NCI-H146 (cell line): Measurements from ENCODE around the gene C19orf67.

ENCODE experiments used
- DNase-seq: peaks from one replicate; lab custom pipeline; 2025; lab: John Stamatoyannopoulos, UW

C19orf67 gene

DNA sequence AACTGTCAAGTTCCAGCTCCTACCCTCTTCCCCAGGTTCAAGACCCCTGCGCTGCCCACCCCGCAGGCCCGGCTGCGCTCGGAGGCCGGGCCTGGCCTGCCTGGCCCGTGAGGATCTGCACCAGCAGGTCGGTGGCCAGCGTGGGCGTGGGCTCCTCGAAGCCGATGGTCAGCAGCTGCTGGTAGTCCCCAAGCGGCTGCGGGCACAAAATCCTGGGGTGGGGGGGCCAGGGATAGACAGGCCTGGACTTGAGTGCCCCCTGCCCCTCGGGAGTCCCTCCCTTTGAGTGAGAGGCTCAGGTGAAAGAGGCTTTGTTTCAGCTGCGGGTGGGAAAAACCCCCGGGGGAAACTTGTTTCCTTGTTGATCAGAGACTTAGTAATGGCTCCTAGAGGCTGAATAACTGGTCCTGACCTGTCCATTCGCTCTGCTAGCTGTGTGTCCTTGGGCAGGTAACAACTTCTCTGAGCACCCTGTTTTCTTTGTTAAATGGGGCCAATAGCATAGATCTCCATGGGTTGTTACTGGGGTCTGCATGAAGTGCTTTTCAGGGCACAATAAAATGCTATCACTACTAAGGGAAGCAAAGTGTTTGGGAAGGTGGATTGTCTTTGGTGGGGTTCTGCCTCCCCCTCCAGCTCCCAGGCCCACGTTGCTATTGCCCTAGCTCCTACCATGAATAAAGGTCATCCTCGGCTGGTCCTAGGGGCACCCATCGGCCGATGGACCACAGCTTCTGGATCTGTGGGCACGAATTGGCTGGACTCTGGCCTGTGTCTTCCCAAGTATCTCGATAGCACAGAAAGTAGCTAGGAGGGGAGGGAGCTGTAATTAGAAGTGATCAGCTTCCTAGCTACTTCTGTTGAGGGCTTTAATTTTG lies 3.5 kb downstream of the C19orf67 start:
- DNase-seq = peak; percentile 72

DNA sequence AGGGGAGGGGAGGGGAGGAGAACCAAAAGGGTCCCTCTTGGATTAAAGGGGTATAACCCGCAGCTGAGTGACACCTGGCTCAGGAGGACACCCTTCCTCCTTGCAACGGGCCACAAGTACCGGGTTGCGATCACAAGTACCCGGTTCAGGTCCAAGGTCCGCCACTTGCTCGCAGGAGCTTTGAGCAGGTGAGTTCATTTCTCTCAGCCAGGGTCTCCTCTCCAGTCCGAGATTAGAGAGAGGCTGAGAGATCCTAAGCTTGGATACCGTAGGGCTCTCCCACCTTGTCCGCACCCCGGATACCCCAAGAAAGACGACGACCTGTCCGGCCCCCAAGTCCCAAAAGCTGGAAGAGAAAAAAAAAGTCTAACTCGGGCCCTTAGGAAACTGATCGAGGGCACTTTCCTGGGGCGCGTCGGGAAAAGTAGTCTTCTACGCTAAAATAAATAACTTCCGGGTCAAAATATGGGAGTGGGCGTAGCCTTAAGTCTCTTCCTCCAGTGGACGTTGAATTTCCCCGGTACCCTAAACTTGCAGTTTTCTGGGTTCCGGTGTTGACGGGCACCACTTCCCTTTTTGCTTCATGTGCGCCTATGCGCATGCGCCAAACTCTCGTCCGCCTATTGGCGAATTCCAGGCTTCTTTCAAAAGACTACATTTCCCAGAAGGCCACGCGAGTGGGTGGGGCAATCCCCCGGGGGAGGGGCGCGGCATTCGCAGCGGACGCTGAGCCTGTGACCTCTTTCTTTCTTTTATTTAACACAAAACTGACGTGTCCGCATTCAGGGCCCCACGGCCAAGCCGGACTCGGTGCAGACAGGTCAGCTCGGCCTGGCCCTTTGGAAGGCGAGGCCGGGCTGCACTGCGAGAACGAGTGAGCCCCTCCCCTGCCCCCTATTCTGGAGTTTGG lies 4.4 kb downstream of the C19orf67 start:
- DNase-seq = peak; percentile 100

DNA sequence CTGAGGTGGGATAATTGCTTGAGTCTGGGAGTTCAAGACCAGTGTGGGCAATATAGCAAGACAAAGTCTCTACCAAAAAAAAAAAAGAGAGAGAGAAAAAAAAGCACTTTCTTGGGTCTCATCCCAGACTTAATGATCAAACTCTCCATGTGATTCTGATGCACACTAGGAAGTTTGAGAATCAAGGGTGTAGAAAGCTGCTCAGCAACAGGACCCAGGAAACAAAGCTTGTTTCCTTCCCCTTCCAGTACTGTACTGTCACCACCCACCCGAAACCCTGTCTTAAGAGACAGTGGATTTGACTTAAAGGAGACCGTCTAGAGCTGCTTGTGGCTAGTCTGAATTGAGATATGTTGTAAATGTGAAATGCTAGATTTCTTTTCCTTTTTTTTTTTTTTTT lies 7.2 kb downstream of the C19orf67 start:
- DNase-seq = no peak

DNA sequence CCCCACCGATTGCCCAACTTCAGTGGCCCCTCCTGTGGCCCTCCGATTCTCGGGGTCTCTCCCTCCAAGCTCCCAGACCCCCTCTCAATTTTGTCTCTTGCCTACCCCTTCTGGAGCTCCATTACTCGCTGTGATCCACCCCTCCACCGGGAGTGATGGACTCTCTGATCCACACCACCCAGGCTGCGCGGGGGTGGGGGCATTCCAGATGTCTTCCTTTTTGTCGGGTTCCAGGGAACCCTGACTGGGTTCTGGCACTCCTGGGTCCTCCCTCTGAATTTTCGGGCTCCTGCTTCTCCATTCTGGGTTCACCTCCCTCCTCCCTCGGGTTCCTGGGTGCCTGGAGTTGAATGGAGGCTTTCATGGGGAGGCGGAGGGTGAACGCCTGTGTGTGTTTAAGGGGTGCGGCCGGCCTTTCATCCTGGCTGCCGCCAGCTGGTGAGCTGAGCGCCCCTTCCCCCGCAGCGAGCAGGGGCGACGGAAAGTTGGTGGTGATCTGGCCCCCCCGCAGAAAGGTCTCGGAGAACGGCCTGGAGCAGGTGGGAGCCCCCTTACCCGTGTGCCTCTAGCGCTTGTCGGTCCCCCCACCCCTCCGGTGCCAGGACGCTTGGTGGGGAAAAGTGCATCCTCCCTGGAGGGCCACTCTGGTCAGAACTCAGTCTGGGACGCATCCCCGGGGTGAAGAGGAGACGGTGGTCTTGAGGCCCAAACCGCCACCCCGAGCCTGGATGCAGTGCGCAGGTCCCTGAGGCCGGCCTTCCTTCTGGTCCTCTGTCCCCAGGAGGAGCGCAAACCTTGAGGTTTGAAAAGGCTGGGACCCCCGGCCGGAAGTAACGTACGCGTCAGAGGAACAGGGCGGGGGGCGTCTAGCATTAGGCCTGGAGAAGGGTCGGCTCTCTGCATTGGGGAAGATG lies 11.4 kb downstream of the C19orf67 start:
- DNase-seq = peak; percentile 58

- peak; percentile 79 for DNase-seq
Measured at GRCh38 chr19:14073261-14073924, 12.2 kb downstream of the C19orf67 start.

GRCh38 chr19:14072535-14073260 lies 12.9 kb downstream of the C19orf67 start, which contains the start of gene MISP3:
Gene MISP3, plus strand, starts transcription at chr19:14072786. Its CDS starts 524 bp downstream, at chr19:14073310.
- peak; percentile 90 for DNase-seq

GRCh38 chr19:14070268-14071050 lies 15.1 kb downstream of the C19orf67 start:
- no peak for DNase-seq

GRCh38 chr19:14066134-14066533 lies 19.4 kb downstream of the C19orf67 start:
- DNase-seq = no peak

- no peak for DNase-seq
Measured at GRCh38 chr19:14063105-14063504, 22.5 kb downstream of the C19orf67 start.

- DNase-seq = no peak
Measured at GRCh38 chr19:14062558-14062855, 23.1 kb downstream of the C19orf67 start.

DNA sequence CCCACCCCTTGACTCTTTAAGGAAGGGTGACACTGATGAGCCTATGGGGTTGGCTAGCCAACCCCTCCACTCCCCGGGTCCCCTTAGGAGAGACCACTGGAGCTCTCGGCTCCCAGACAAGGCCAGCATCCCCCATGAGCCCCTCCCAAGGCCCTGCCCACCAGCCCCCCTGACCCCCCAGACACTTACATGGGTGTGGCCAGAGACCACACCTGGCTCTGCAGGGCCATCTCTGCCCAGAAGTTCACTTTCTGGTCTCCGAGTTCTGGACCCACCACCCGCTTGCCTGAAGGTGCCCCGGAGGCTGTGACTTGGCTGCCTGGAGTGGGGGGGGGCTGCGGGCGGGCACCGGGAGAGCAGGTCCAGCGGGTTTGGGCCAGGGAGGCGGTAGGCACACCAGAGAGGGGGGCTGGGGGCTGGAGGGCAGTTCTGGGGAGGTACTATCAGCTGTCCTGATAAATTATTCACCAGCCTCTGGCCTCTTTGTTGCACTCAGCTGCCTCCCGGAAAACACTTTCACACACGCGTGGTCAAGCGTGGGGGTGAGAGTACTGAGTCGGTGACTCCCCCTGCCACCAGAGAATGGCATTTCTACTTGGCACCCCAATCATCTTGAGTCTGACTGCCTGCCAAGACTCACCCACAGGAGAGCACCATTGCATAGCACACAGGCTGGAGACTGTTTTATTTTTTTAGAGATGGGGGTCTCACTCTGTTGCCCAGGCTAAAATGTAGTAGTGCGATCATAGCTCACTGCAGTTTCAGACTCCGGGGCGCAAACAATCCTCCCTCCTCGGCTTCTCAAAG lies 23.6 kb downstream of the C19orf67 start, which contains the start of gene PALM3:
PALM3 (minus strand) TSS at position 326 of the 807 bp plus-strand sequence; CDS start at position 230, 96 bp downstream.
- DNase-seq = no peak

DNA sequence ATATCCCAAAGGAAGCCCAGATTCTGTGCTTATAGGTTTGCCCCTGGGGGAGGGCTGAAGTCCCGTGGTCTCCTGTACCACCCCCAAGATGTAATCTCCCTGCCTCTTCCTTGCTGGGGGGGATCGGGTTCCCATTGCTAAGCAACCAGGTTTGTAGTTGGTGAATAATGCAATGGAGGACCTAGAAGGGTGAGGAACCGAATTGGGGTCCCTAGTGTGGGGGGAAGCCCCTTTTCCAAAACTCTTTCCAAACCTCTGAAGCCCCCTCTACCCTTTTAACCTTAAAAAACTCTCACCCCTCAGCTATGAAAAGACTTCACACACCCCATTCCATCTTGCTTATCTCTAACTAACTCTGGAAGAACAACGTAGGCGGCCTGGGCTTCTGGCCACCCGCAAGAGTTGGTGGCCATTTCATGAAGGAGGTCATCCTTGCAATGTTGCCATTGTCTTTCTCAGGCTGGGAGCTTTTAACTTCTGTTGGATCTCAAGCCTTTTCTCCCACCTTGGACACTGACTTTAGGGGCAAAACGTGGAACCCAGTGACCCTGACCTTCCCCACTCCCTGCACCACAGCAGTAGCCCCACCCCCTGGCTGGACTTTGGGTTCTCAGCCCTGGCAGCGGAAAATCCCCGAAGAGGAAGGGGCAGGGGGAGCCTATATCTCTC lies 24.4 kb downstream of the C19orf67 start:
- DNase-seq = no peak

DNA sequence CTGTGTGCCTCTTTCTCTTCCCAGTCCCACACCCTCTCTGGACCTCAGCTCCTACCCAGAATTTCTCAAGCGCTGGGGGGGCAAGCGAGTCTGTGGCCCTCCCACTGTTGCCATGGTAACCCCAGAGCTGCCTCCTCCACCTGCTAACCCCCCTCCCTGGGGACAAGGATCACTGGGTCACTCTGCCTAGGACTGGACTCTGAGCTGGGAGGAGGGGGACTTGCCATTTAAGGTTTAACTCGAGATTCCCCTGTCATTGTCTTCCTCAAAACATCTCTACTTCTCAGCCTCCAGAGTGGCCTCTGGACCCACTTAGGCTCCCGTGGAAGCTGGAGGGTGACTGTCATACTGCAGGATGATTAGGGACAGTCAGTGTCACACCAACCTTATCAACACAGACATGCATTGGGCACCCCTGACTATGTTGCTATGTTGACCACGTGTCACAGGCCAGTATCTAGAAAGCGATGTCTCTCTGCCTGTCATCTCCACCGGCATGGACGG lies 25.9 kb downstream of the C19orf67 start:
- DNase-seq = peak; percentile 25

GRCh38 chr19:14059093-14059480 lies 26.5 kb downstream of the C19orf67 start:
- DNase-seq = peak; percentile 16

GRCh38 chr19:14058182-14059092 lies 27.1 kb downstream of the C19orf67 start:
- no peak for DNase-seq

- no peak for DNase-seq
Measured at GRCh38 chr19:14056741-14057356, 28.7 kb downstream of the C19orf67 start.
